Measurements from ENCODE around the gene GAS2L1.
"Not testable (repeated sequence)": the region's sequence is repeated elsewhere in the genome, so short reads cannot be mapped to it uniquely, and the experiment has no call there.

The GAS2L1 gene

DNA sequence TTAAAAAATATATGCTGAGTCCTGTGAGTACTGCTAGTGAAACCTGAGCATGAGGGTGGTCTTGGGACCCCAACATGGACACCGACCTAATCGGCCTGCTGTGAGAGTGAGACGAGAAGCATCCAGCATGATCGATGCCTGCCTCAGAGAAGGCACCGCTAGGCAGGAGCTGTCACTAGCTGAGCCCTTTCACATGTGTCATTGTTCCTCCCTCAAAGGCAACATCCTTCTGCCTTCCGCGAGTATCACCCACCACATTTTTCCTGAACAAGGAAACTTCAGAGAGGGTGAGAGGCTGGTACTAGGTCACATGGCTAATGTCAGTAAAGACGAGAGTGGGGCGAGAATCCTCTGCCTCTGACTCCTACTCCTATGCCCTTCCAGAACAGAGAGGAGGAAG, 46.3 kb downstream of the GAS2L1 start:
- TF ChIP-seq ESRRG (CRISPR knock-in tag; IDR thresholded peaks at IDR 0.05) (no peak), ZC3H10 (CRISPR knock-in tag; IDR thresholded peaks at IDR 0.05) (no peak), ZFP3 (CRISPR knock-in tag; IDR thresholded peaks at IDR 0.05) (no peak), ZFP30 (CRISPR knock-in tag; IDR thresholded peaks at IDR 0.05) (no peak), SNAI2 (CRISPR knock-in tag; IDR thresholded peaks at IDR 0.05) (no peak), CREB5 (CRISPR knock-in tag; IDR thresholded peaks at IDR 0.05; ENCODE audit: low read depth) (no peak), ISL1 (CRISPR knock-in tag; IDR thresholded peaks at IDR 0.05) (no peak), ZNF565 (CRISPR knock-in tag; conservative IDR thresholded peaks at IDR 0.05; ENCODE audit: low read depth) (no peak), ARNTL (CRISPR knock-in tag; IDR thresholded peaks at IDR 0.05; ENCODE audit: borderline replicate concordance, low read depth) (no peak), PPARA (CRISPR knock-in tag; IDR thresholded peaks at IDR 0.05; ENCODE audit: borderline replicate concordance) (no peak), ZNF70 (CRISPR knock-in tag; IDR thresholded peaks at IDR 0.05) (no peak), ZNF8 (CRISPR knock-in tag; IDR thresholded peaks at IDR 0.05) (no peak)
- TF ChIP-seq, protein P1, sequence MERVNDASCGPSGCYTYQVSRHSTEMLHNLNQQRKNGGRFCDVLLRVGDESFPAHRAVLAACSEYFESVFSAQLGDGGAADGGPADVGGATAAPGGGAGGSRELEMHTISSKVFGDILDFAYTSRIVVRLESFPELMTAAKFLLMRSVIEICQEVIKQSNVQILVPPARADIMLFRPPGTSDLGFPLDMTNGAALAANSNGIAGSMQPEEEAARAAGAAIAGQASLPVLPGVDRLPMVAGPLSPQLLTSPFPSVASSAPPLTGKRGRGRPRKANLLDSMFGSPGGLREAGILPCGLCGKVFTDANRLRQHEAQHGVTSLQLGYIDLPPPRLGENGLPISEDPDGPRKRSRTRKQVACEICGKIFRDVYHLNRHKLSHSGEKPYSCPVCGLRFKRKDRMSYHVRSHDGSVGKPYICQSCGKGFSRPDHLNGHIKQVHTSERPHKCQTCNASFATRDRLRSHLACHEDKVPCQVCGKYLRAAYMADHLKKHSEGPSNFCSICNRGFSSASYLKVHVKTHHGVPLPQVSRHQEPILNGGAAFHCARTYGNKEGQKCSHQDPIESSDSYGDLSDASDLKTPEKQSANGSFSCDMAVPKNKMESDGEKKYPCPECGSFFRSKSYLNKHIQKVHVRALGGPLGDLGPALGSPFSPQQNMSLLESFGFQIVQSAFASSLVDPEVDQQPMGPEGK (CRISPR knock-in tag; IDR thresholded peaks at IDR 0.05; ENCODE audit: borderline replicate concordance), result no peak
- no peak for ATAC-seq

DNA sequence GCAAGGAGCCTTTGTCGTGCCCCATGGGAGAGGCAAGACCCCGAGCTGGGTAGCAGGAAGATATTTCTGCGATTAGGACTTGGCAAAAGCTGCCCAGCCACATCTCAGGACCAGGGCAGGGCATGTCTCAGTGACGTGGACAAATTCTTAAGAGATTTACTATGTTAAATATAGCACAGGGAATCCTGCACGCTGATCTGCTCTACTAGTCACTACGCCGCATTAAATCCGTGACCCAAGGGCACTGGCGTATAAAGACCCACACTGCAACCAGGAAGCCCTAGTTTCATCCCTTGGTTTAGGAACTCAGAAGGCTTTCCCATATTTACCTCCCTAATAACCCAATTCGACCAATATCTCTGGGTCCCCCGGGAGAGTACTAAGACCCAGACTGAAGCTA, 46.8 kb downstream of the GAS2L1 start:
- TF ChIP-seq ISL1 (CRISPR knock-in tag; IDR thresholded peaks at IDR 0.05) (no peak), PPARA (CRISPR knock-in tag; IDR thresholded peaks at IDR 0.05; ENCODE audit: borderline replicate concordance) (no peak), GLIS3 (CRISPR knock-in tag; IDR thresholded peaks at IDR 0.05) (no peak), TCF4 (CRISPR knock-in tag; IDR thresholded peaks at IDR 0.05; ENCODE audit: borderline replicate concordance) (no peak)
- no peak for ATAC-seq

GRCh38 chr22:29353860-29354259, 47.4 kb downstream of the GAS2L1 start:
- TF ChIP-seq ZNF565 (CRISPR knock-in tag; conservative IDR thresholded peaks at IDR 0.05; ENCODE audit: low read depth) (no peak), TCF4 (CRISPR knock-in tag; IDR thresholded peaks at IDR 0.05; ENCODE audit: borderline replicate concordance) (no peak), RARB (CRISPR knock-in tag; IDR thresholded peaks at IDR 0.05) (no peak), POU6F1 (CRISPR knock-in tag; IDR thresholded peaks at IDR 0.05; ENCODE audit: borderline replicate concordance, low read depth) (no peak), SNAI2 (CRISPR knock-in tag; IDR thresholded peaks at IDR 0.05) (no peak), ZC3H10 (CRISPR knock-in tag; IDR thresholded peaks at IDR 0.05) (no peak), OSR1 (CRISPR knock-in tag; IDR thresholded peaks at IDR 0.05) (no peak)
- no peak for ATAC-seq

DNA sequence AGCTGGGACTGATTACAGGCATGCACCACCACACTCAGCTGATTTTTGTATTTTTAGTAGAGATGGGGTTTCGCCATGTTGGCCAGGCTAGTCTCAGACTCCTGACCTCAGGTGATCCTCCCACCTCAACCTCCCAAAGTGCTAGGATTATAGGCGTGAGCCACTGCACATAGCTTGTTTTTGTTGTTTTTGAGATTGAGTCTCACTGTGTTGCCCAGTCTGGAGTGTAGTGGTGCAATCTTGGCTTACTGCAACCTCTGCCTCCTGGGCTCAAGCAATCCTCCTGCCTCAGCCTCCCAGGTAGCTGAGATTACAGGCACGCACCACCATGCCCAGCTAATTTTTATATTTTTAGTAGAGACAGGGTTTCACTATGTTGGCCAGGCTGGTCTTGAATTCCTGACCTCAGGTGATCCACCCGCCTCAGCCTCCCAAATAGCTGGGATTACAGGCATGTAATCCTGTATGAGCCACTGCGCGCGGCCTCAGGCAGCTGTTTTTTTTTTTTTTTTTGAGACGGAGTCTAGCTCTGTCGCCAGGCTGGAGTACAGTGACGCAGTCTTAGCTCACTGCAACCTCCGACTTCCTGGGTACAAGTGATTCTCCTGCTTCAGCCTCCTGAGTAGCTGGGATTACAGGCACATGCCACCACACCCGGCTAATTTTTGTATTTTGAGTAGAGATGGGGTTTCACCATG, 50.9 kb downstream of the GAS2L1 start:
- not testable (repeated sequence) for ATAC-seq

DNA sequence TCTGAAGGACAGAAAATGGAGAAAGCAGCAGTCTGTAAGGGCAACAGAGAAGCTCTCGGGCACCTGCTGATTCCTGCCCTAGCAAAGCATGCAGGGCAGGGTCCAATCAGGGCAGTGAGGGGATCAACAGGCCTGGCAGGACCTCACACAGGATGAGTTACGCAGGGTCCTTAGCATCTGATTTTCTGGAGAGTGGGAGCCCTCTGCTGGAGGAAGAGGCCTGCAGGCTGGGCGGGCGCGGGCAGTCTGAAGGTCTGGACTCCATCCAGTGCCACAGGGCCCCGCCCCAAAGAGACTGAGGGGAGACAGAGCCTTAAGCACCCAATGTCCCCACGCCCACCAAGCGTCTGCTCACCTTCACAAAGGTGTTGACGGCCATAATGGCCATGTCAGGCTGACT, 53.0 kb downstream of the GAS2L1 start:
- TF ChIP-seq CSDC2 (CRISPR knock-in tag; IDR thresholded peaks at IDR 0.05), result no peak
- no peak for TF ChIP-seq OSR1 (CRISPR knock-in tag; IDR thresholded peaks at IDR 0.05)
- no peak for TF ChIP-seq ARNTL (CRISPR knock-in tag; IDR thresholded peaks at IDR 0.05; ENCODE audit: borderline replicate concordance, low read depth)
- no peak for TF ChIP-seq ZNF70 (CRISPR knock-in tag; IDR thresholded peaks at IDR 0.05)
- TF ChIP-seq, protein P1 (CRISPR knock-in tag; IDR thresholded peaks at IDR 0.05; ENCODE audit: borderline replicate concordance), result no peak
- no peak for TF ChIP-seq ZNF565 (CRISPR knock-in tag; conservative IDR thresholded peaks at IDR 0.05; ENCODE audit: low read depth)
- no peak for TF ChIP-seq BACH2 (CRISPR knock-in tag; IDR thresholded peaks at IDR 0.05; ENCODE audit: borderline replicate concordance)
- TF ChIP-seq ZFP30 (CRISPR knock-in tag; IDR thresholded peaks at IDR 0.05), result no peak
- TF ChIP-seq SNAI2 (CRISPR knock-in tag; IDR thresholded peaks at IDR 0.05), result no peak
- no peak for TF ChIP-seq CREB5 (CRISPR knock-in tag; IDR thresholded peaks at IDR 0.05; ENCODE audit: low read depth)
- no peak for TF ChIP-seq RARB (CRISPR knock-in tag; IDR thresholded peaks at IDR 0.05)
- TF ChIP-seq ESRRG (CRISPR knock-in tag; IDR thresholded peaks at IDR 0.05), result no peak
- ATAC-seq, result peak; percentile 97
